ENCODE results near the gene TXLNA.

Gene TXLNA

GRCh38 chr1:32215629-32216480, 36.4 kb downstream of the TXLNA start:
- peak in 1 of 2 donors; percentile 15 for DNase-seq (ENCODE audit: low read depth in 2 of 2)

GRCh38 chr1:32216566-32216965, 37.1 kb downstream of the TXLNA start:
- no peak for DNase-seq (ENCODE audit: low read depth in 2 of 2)

- DNase-seq (ENCODE audit: low read depth in 2 of 2), result no peak
Observed at GRCh38 chr1:32219022-32219421, 39.5 kb downstream of the TXLNA start.

- DNase-seq (ENCODE audit: low read depth in 2 of 2), result no peak
Observed at GRCh38 chr1:32220746-32221580, 41.5 kb downstream of the TXLNA start.

- no peak for DNase-seq (ENCODE audit: low read depth in 2 of 2)
Observed at GRCh38 chr1:32221581-32221979, 42.1 kb downstream of the TXLNA start.

GRCh38 chr1:32221980-32222755, 42.7 kb downstream of the TXLNA start, which contains the start of the genes EIF3I and TMEM234:
EIF3I (plus strand) TSS chr1:32222407; CDS start chr1:32222442, 35 bp downstream.
TMEM234 (minus strand) TSS chr1:32222353; CDS start chr1:32222322, 31 bp downstream.
- DNase-seq (ENCODE audit: low read depth in 2 of 2), result peak; percentile 74 to 77

GRCh38 chr1:32223683-32224082, 44.2 kb downstream of the TXLNA start:
- DNase-seq (ENCODE audit: low read depth in 2 of 2), result no peak

- DNase-seq (ENCODE audit: low read depth in 2 of 2), result no peak
Observed at GRCh38 chr1:32224285-32224684, 44.8 kb downstream of the TXLNA start.

GRCh38 chr1:32228771-32229170, 49.3 kb downstream of the TXLNA start:
- DNase-seq (ENCODE audit: low read depth in 2 of 2), result no peak

- DNase-seq (ENCODE audit: low read depth in 2 of 2), result no peak
Observed at GRCh38 chr1:32231843-32232432, 52.5 kb downstream of the TXLNA start.

- no peak for DNase-seq (ENCODE audit: low read depth in 2 of 2)
Observed at GRCh38 chr1:32232558-32233304, 53.3 kb downstream of the TXLNA start.

GRCh38 chr1:32234792-32235191, 55.3 kb downstream of the TXLNA start:
- no peak for DNase-seq (ENCODE audit: low read depth in 2 of 2)

GRCh38 chr1:32239337-32239736, 59.9 kb downstream of the TXLNA start:
- DNase-seq (ENCODE audit: low read depth in 2 of 2), result no peak

GRCh38 chr1:32239790-32240139, 60.3 kb downstream of the TXLNA start:
- no peak for DNase-seq (ENCODE audit: low read depth in 2 of 2)

GRCh38 chr1:32240140-32240951, 60.9 kb downstream of the TXLNA start:
- DNase-seq (ENCODE audit: low read depth in 2 of 2), result no peak

- no peak for DNase-seq (ENCODE audit: low read depth in 2 of 2)
Observed at GRCh38 chr1:32241001-32241763, 61.7 kb downstream of the TXLNA start.

GRCh38 chr1:32242341-32242851, 62.9 kb downstream of the TXLNA start:
- no peak for DNase-seq (ENCODE audit: low read depth in 2 of 2)

- DNase-seq (ENCODE audit: low read depth in 2 of 2), result no peak
Observed at GRCh38 chr1:32246888-32247273, 67.4 kb downstream of the TXLNA start, which contains the start of gene FAM167B. FAM167B (plus strand) TSS chr1:32247222; CDS start chr1:32247422, 200 bp downstream.

- no peak for DNase-seq (ENCODE audit: low read depth in 2 of 2)
Observed at GRCh38 chr1:32247452-32247851, 68.0 kb downstream of the TXLNA start.
